Gastroesophageal sphincter (tissue), 3 donors: Measurements from ENCODE around the gene RNF150.

Source experiments
- CTCF ChIP-seq, 4 experiments: fragments of 200-600 bp in 2 of 4; fragments of 450-650 bp in 2 of 4; sonication (generic) in 1 of 4; IDR thresholded peaks; one replicate each; pipeline ENCODE4 v1.5.1; 2017 to 2019; ENCODE audit warnings: antibody characterized with exemption in 4 of 4, mild to moderate bottlenecking in 2 of 4, moderate library complexity in 2 of 4
- POLR2A ChIP-seq, 2 donors: fragments of 450-650 bp; IDR thresholded peaks; one replicate each; pipeline ENCODE4 v1.6.1; 2017; ENCODE audit warnings: antibody characterized with exemption in 2 of 2, mild to moderate bottlenecking in 2 of 2, moderate library complexity in 1 of 2
- POLR2AphosphoS5 ChIP-seq: sonication (generic); formaldehyde crosslinking; IDR thresholded peaks from one replicate; pipeline ENCODE4 v1.6.1; 2017; ENCODE audit warnings: antibody characterized with exemption

GRCh38 chr4:141155586-141155985 is 22.3 kb upstream of the RNF150 start:
- TF ChIP-seq CTCF (IDR thresholded peaks at IDR 0.05) (no peak), POLR2A (IDR thresholded peaks at IDR 0.05) (no peak), POLR2AphosphoS5 (no peak)
